Measurements from ENCODE around the gene NPIPB4.
"Not testable (repeated sequence)": the region's sequence is repeated elsewhere in the genome, so short reads cannot be mapped to it uniquely, and the experiment has no call there.

The NPIPB4 gene

DNA sequence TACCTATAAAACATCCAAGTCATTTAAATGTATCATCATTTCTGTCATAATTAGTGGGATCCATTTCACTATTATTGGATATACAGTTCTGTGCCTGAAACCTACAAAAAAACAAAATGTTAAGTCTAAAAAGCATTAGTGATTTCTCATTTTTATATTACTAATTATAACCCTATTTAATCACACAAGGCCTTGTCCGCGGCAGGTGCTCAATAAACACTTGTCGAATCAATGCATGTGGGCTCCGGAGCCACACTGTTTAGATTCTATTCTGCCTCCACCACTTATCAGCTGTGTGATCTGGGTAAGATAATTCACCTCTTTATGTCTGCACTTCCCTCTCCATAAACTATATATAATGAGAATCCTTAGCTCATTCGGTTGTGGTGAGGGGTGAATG, at the start of gene NPIPB4:
Gene NPIPB4 (minus strand): TSS at position 101 of the 400 bp plus-strand sequence. CDS start 378 bp downstream, outside the sequence.
- not testable (repeated sequence) for DNase-seq (ENCODE audit: low read depth in 2 of 2, low spot score in 1 of 2)

DNA sequence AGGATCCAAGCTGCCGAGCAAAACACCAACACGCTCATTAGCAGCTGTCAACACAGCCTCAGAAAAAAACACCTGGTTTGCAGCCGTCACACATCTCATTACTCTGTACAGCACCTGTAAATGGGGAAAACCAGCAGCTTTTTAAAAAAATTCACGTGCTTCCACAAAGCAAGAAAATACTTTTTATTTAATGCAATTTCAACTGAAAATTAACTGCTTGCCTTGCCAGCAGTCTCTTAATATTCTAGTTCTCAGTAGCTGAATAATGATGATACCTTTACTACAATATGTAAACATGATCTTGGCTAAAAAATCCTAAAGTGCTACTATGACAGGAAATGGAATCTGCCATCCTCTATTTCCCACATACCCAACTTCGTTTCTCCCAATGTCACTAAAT, 41.4 kb upstream of the NPIPB4 start:
- DNase-seq (ENCODE audit: low read depth in 2 of 2, low spot score in 1 of 2) = not testable (repeated sequence)

DNA sequence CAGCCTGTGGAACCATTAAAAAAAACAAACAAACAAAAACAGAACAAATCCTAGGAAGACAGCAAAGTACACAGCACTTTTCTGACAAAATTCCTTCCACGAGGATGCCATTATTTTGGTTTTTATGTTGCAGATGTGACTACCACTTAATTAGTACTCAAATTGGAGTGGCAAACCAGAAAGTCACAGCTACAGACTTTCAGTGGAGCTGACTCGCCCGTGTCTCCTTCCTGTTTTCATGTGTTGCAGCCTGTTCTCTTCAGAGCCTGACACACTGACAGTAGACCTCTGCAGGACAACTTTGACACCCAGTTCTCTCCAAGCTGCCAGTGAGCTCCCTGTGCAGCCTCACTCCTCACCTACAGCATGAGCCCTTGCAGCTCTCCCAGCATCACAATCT, 24.4 kb upstream of the NPIPB4 start:
- not testable (repeated sequence) for DNase-seq (ENCODE audit: low read depth in 2 of 2, low spot score in 1 of 2)

DNA sequence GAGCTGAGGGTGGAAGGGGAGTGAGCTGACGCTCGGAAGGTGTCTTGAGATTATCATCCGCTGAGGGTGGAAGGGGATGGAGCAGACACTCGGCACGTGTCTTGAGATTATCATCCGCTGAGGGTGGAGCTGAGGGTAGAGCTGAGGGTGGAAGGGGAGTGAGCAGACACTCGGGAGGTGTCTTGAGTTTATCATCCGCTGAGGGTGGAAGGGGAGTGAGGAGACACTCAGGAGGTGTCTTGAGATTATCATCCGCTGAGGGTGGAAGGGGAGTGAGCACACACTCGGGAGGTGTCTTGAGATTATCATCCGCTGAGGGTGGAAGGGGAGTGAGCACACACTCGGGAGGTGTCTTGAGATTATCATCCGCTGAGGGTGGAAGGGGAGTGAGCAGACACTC, 20.4 kb downstream of the NPIPB4 start:
- DNase-seq (ENCODE audit: low read depth in 2 of 2, low spot score in 1 of 2) = not testable (repeated sequence)

DNA sequence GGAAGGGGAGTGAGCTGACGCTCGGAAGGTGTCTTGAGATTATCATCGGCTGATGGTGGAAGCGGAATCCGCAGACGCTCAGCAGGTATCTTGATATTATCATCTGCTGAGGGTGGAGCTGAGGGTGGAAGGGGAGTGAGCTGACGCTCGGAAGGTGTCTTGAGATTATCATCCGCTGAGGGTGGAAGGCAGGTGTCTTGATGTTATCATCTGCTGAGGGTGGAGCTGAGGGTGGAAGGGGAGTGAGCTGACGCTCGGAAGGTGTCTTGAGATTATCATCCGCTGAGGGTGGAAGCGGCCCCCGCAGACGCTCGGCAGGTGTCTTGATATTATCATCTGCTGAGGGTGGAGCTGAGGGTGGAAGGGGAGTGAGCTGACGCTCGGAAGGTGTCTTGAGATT, 21.2 kb downstream of the NPIPB4 start:
- not testable (repeated sequence) for DNase-seq (ENCODE audit: low read depth in 2 of 2, low spot score in 1 of 2)

DNA sequence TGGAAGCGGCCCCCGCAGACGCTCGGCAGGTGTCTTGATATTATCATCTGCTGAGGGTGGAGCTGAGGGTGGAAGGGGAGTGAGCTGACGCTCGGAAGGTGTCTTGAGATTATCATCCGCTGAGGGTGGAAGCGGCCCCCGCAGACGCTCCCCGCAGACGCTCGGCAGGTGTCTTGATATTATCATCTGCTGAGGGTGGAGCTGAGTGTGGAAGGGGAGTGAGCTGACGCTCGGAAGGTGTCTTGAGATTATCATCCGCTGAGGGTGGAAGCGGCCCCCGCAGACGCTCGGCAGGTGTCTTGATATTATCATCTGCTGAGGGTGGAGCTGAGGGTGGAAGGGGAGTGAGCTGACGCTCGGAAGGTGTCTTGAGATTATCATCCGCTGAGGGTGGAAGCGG, 21.8 kb downstream of the NPIPB4 start:
- not testable (repeated sequence) for DNase-seq (ENCODE audit: low read depth in 2 of 2, low spot score in 1 of 2)

DNA sequence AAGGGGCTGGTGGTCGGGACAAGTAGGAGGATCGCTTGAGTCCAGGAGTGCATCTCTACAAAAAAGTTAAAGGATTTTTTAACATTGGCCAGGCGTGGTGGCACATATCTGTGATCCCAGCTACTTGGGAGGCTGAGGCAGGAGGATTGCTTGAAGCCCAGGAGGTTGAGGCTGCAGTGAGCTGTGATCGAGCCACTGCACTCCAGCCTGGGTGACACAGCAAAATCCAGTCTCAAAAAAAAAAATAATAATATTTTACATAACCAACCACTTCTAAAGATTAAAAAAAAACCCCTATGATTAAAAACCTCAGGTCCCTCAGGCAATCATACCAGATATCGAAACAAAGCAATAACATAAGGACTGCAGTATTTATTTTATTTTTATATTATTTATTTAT, 23.3 kb downstream of the NPIPB4 start:
- DNase-seq (ENCODE audit: low read depth in 2 of 2, low spot score in 1 of 2) = not testable (repeated sequence)

DNA sequence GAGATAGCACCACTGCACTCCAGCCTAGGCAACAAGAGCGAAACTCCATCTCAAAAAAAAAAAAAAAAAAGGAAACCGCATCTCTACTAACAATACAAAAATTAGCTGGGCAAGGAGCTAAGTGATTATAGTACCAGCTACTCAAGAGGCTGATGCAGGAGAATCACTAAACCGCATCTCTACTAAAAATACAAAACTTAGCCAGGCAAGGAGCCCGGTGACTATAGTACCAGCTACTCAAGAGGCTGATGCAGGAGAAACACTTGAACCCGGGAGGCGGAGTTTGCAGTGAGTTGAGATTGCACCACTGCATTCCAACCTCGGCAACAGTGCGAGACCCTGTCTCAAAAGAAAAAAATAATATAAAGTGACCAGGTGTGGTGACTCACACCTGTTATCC, 27.6 kb downstream of the NPIPB4 start:
- not testable (repeated sequence) for DNase-seq (ENCODE audit: low read depth in 2 of 2, low spot score in 1 of 2)

DNA sequence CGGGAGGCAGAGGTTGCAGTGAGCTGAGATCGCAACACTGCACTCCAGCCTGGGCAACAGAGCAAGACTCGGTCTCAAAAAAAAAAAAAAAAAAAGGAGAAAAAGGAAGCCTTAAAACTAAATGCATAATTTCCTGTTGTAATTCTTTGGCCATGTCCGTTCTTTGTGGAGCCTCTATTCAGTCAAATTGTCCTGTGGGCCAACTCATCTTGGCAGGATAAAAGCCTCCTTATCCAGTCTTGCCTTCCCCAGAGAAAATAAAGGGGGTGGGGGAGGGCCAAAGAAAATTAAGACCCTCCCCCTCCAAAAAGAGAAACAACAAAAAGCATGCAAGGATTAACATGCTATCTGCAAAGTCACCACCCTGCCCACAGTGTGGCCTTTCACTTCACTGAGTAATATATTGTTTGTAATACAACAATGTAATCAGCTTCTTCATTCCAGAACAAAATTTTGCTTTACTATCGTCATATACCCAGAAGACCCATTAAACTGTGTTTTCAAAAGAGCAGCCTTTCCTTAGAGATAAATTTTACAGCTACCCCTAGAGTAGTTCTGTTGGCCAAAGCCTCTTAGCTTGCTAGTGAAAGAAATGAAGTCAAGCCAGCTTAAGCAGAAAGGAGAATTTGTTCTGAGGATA, 31.4 kb downstream of the NPIPB4 start:
- DNase-seq (ENCODE audit: low read depth in 2 of 2, low spot score in 1 of 2) = not testable (repeated sequence)

DNA sequence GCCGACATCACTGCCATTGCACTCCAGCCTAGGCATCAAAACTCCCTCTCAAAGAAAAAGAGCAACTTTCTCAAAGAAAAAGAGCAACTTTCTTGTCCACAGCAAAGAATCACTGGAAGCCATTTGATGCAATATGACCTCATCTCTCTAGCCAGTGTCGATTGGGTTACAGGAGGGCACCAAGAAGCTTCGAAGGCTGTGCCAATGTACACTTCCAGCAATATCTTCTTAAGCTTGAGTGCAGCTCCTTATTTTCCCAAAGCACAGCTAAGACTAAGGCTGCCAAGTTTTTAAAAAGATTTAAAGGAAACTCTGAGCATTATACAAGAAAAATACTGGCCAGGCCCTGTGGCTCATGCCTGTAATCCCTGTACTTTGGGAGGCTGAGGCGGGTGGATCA, 32.0 kb downstream of the NPIPB4 start:
- DNase-seq (ENCODE audit: low read depth in 2 of 2, low spot score in 1 of 2) = not testable (repeated sequence)

DNA sequence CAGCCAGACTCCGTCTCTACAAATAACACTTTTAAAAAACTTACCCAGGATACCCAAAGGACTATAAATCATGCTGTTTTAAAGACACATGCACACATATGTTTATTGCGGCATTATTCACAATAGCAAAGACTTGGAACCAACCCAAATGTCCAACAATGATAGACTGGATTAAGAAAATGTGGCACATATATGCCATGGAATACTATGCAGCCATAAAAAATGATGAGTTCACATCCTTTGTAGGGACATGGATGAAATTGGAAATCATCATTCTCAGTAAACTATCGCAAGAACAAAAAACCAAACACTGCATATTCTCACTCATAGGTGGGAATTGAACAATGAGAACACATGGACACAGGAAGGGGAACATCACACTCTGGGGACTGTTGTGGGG, 34.3 kb downstream of the NPIPB4 start:
- not testable (repeated sequence) for DNase-seq (ENCODE audit: low read depth in 2 of 2, low spot score in 1 of 2)

DNA sequence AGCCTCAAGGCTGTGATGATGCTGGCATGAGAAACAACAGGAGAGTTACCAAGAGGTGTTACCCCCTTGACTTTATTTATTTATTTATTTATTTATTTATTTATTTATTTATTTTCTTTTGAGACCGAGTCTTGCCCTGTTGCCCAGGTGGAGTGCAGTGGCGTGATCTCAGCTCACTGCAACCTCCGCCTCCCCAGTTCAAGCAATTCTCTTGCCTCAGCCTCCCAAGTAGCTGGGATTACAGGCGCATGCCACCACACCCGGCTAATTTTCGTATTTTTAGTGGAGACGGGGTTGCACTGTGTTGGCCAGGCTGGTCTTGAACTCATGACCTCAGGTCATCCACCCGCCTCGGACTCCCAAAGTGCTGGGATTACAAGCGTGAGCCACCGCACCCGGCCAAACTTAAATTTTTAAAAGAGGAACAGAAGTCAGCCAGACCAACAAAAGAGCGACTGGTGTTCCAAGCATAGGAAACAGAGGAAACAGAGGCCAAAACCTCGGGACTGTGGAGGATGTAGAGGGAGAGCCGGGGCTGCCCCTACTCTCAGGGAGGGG, 36.6 kb downstream of the NPIPB4 start:
- not testable (repeated sequence) for DNase-seq (ENCODE audit: low read depth in 2 of 2, low spot score in 1 of 2)

DNA sequence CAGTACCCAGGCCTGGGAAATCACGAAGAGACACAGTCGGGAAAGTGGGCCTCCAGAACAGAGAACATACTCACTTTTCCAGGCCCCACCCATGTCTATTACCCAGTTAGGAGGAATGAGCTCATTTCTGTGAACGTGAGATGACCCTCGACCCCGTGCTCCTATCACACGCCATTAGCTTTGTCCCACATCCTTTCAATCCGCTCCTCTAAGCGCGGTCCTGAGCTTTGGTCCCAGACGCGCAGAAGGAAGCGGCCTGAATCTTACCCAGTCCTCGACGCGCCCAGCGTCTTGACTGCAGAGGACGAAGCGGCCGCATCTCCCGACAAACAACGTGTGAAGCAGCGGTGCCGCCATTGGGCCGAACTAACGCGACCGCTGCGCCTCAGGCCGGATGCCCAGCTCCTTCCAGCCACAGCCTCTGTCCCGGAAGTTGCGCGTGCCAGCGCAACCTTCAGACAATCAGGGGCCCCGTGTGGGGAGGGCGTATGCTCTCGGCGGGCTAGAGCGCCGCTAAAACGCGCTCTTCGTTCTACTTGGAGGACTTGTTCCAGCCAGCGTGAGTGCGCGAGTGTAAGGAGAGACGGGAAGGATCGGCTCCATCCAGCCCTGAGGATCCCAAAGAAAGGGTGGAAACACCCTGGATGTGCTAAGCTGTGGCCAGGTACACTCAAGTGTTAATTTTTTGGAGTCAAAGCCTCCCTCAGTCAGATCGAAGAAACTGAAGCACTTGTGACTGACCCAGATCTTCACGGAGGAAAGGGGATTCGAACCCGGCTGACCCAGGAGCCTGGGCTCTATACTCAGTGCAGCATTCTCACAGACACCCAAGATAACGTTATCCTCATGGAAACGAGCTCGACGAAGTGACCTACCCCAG, 37.3 kb downstream of the NPIPB4 start:
- DNase-seq (ENCODE audit: low read depth in 2 of 2, low spot score in 1 of 2) = peak; percentile 24 to 38

DNA sequence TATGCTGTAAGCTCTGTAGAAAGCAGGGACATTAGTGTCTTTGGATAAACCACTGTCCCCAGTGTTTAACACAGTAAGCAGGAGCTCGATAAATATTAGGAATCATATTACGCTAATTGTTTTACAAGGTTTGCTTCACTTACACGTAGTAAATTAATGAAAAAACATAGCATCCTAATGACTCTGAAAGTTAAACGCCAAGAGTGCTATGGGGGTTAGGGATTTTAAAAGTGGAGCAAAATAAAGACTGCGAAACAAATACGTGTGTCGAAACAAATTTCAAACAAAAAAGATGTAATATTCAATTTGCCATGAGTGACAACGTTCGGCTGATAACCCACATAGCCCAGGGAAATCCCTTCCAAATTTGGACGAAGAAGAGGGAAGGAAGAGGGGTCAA, 37.9 kb downstream of the NPIPB4 start:
- not testable (repeated sequence) for DNase-seq (ENCODE audit: low read depth in 2 of 2, low spot score in 1 of 2)

DNA sequence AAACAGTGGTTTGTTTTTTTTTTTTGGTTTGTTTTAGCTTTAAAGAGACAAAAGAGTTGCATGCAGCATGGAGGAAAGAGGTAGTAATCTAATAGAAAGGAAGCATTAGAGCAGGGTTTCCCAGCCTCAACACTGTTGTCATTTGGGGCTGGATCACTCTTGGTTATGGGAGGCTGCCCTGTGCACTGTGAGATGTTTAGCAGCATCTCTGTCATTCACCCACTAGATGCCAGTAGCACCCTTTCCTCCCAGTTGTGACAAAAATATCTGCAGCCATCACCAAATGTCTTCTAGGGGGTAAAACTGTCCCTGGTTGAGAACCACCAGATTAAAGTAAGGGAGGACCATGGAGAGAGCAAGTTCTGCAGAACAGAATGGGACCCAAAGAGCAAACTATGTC, 40.5 kb downstream of the NPIPB4 start:
- not testable (repeated sequence) for DNase-seq (ENCODE audit: low read depth in 2 of 2, low spot score in 1 of 2)

DNA sequence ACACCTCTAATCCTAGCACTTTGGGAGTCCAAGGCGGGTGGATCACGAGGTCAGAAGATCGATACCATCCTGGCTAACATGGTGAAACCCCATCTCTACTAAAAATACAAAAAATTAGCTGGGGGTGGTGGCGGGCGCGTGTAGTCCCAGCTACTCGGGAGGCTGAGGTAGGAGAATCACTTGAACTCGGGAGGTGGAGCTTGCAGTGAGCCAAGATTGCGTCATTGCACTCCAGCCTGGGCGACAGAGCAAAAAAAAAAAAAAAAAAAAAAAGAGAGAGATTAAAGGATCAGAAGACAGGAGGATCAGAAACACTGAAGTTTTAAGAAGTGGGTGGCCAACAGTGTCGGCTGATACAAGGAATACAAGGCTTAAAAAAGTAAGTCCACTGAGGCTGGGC, 41.9 kb downstream of the NPIPB4 start:
- not testable (repeated sequence) for DNase-seq (ENCODE audit: low read depth in 2 of 2, low spot score in 1 of 2)

DNA sequence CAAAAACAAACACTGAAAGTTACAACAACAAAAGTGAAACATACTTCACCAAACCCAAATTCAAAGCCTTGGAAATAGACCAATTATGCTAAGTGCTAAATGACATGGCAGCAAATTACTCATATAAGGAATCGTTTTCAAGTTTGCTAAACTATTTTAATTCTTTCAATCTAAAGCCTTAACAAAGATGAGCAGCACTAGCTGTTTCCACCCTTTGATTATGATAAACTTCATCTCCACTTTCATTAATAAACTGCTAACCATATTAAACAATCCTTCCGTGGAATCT, 55.2 kb downstream of the NPIPB4 start:
- not testable (repeated sequence) for DNase-seq (ENCODE audit: low read depth in 2 of 2, low spot score in 1 of 2)

DNA sequence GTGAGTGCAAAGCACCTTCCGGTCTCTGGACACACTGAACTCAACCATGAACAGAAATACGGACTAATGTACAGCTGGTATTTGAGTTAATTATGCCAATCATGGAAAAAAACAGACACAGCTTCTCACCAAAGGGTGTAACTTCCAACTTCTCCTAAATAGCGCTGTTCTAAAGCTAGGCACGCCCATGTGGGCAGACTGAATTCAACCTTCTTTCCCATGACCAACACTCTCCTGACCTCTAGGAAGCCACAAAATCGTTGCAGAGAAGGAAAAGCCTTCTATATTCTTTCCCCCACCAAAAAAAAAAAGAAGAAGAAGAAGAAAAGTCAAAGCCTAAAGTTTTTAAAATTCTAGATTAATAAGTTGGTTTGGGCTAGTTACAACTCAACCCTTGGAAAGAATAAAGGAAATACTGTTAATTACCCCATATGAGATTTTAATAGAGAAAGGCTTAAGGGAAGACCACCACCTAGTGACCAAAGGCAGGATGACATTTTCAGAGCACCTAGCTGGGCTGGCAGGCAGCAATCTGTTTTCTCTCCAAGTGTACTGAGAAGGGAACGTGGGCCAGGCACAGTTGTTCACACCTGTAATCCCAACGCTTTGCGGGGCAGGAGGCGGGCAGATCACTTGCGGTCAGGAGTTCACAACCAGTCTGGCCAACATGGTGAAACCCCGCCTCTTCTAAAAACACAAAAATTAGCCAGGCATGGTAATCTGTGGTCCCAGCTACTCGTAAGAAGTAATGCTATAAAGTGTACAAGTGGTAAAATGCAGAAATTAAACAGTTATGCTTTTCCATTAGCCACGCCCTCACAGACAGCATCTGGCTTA, 55.8 kb downstream of the NPIPB4 start:
- not testable (repeated sequence) for DNase-seq (ENCODE audit: low read depth in 2 of 2, low spot score in 1 of 2)

DNA sequence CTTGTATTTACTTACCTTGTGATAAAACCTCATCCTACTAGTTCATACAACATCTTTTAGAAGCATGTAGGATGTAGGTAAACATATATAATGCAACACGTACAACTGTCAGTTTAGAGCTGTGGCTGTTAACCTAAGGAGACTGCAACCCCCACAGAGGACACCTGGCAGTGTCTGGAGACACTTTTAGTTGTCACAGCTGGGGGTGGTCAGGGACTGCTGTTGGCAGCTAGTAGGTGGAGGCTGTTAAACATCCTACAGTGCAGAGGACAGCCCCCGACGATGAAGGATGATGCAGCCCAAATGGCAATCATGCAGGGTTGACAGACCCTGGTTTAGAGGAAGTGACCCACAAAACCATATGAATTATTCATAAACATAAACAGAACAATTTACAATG, 59.0 kb downstream of the NPIPB4 start:
- DNase-seq (ENCODE audit: low read depth in 2 of 2, low spot score in 1 of 2) = not testable (repeated sequence)

DNA sequence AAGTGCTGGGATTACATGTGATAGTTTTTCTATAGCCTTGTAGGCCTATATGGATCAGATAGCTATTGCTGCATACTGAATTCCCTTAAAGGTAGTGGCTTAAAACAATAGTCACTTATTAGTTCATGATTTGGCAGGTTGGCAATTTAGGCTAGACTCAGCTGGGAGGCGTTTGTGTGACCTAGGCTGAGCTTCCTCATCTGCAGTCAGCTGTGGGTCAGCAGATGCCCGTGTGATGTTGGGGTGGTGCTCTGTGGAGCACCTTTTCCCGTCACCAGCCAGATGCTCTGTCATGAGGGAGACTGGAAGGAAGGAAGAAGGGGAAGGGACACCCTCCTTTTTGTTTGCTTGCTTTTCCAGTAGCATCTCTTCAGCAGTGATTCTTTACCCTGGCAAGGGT, 64.2 kb downstream of the NPIPB4 start:
- DNase-seq (ENCODE audit: low read depth in 2 of 2, low spot score in 1 of 2) = not testable (repeated sequence)

DNA sequence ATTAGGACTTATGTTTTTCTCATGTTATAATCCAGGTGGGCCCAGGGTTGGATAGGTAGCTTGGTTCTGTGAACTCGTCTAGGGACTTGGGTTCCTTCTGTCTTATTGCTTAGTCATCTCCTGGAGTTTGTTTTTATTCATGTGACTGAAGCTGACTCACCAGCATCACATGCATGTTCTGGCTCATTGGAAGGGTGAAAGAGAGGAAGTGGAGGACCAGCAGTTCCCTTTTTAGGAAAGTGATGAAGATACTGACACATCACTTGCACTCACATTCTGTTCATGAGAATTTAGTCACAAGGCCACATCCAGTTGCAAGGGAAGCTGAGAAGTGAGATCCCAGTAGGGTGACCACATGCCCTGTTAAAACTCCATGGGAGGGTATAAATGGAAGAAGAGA, 67.0 kb downstream of the NPIPB4 start:
- DNase-seq (ENCODE audit: low read depth in 2 of 2, low spot score in 1 of 2) = not testable (repeated sequence)
